Fibroblast of gingiva (primary cell): Measurements from ENCODE around the gene SLC34A1.
"Not testable (repeated sequence)": the region's sequence is repeated elsewhere in the genome, so short reads cannot be mapped to it uniquely, and the experiment has no call there.

Experiments used
- DNase-seq: peaks from one replicate; pipeline ENCODE4 v3.0.0-alpha.2; 2011; ENCODE audit warnings: low read depth

SLC34A1 gene

GRCh38 chr5:177355162-177355867, 28.9 kb upstream of the SLC34A1 start:
- no peak for DNase-seq

- DNase-seq, result no peak
These were observed 28.4 kb upstream of the SLC34A1 start for GRCh38 chr5:177355868-177356168.

- DNase-seq, result no peak
These were observed 27.5 kb upstream of the SLC34A1 start for GRCh38 chr5:177356746-177357145.

- no peak for DNase-seq
These were observed 27.1 kb upstream of the SLC34A1 start for GRCh38 chr5:177357146-177357458.

- no peak for DNase-seq
These were observed 26.5 kb upstream of the SLC34A1 start, which contains the start of gene RGS14 for GRCh38 chr5:177357459-177358351. Gene RGS14 (plus strand): TSS chr5:177357924. CDS start chr5:177358025, 101 bp downstream.

GRCh38 chr5:177358370-177358819, 25.8 kb upstream of the SLC34A1 start:
- no peak for DNase-seq

GRCh38 chr5:177359451-177359851, 24.8 kb upstream of the SLC34A1 start:
- no peak for DNase-seq

- DNase-seq, result no peak
These were observed 24.4 kb upstream of the SLC34A1 start for GRCh38 chr5:177359860-177360259.

GRCh38 chr5:177360740-177361139, 23.5 kb upstream of the SLC34A1 start:
- not testable (repeated sequence) for DNase-seq

- DNase-seq, result no peak
These were observed 22.6 kb upstream of the SLC34A1 start for GRCh38 chr5:177361418-177362291.

- no peak for DNase-seq
These were observed 22.0 kb upstream of the SLC34A1 start for GRCh38 chr5:177362292-177362609.

- DNase-seq, result no peak
These were observed 21.4 kb upstream of the SLC34A1 start for GRCh38 chr5:177362610-177363507.

GRCh38 chr5:177363565-177363964, 20.7 kb upstream of the SLC34A1 start:
- DNase-seq, result no peak

GRCh38 chr5:177364159-177364962, 19.9 kb upstream of the SLC34A1 start:
- no peak for DNase-seq

- no peak for DNase-seq
These were observed 18.2 kb upstream of the SLC34A1 start for GRCh38 chr5:177365845-177366527.

GRCh38 chr5:177366528-177367322, 17.5 kb upstream of the SLC34A1 start:
- DNase-seq, result peak; percentile 75

- DNase-seq, result no peak
These were observed 16.8 kb upstream of the SLC34A1 start for GRCh38 chr5:177367323-177367848.

- no peak for DNase-seq
These were observed 16.0 kb upstream of the SLC34A1 start for GRCh38 chr5:177367981-177368868.
